Stimulated activated CD4-positive, alpha-beta T cell treated with anti-CD3 and anti-CD28 coated beads, Interleukin-2, amount 100 ng/mL, for 24 hours (primary cell): ENCODE data around the gene GADD45B.
"Not testable (repeated sequence)": the region's sequence is repeated elsewhere in the genome, so short reads cannot be mapped to it uniquely, and the experiment has no call there.

Source experiments
- DNase-seq, 2 donors: peaks; one replicate each; pipeline ENCODE4 v3.0.0-alpha.2; 2020

The GADD45B gene

DNA sequence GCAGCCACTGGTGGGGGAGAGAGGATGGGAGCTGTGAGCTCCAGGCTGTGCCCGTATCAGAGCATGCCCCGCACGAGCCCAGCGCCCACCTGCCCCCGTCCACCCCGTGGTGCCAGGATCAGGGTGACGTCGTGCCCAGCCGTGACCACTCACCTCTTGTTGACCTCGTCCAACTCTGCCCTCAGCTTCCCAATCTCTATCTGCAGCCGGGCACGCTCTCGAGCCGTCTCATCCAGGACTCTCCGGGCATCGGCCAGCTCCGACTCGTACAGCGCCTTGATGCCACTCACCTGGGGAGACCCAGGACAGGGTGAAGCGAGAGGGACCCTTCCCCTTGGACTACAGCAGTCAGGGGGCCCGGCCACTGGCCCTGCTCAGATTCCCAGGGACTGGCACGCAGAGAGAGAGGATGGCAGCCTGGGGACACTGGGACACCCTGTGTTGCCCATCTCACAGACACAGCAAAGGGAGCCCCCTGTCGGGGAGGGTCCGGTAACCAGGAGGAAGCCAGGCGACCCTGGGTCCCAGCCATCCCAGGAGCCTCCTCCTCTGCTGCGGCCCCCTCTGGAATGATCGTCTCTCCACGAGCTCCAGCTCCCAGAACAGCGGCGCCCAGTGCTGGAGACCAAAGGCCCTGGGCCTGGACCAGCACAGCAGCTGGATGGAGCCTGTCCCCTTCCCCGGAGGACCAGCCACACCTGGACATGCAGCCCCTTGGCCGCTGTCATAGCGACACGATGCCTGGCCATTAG is 31.5 kb upstream of the GADD45B start:
- no peak for DNase-seq

DNA sequence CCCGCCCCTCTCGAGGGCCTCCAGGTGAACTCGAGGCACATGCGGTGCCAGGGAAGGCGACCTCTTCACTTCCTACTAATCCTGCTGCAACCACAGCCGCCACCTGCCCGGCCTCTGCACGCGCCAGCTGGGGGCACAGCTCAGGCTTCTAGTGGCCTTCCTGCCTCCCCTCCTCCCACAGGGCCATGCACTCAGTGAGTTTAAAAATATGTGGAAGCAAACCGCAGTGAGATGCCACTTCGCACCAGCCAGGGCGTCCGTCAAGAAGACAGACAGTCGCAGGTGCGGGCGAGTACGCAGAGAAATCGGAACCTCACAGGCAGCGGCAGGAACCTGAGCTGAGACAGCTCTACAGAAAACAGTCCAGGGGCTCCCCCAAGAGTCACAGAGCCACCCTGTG is 29.5 kb upstream of the GADD45B start:
- DNase-seq, result no peak

DNA sequence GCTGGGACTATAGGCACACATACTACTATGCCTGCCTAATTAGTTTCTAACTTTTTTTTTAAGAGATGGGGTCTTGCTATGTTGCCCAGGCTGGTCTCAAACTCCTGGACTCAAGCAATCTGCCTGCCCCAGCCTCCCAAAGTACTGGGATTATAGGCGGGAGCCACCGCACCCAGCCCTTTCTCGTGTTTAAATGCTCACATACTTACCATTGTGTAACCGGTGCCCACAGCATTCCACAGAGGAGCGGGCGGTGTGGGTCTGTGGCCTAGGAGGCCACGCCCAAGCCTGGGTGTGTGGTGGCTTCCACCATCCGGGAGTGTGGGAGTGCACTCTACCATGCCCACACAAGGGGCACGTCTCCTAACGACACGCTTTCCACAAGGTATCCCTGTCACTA is 26.9 kb upstream of the GADD45B start:
- no peak for DNase-seq

DNA sequence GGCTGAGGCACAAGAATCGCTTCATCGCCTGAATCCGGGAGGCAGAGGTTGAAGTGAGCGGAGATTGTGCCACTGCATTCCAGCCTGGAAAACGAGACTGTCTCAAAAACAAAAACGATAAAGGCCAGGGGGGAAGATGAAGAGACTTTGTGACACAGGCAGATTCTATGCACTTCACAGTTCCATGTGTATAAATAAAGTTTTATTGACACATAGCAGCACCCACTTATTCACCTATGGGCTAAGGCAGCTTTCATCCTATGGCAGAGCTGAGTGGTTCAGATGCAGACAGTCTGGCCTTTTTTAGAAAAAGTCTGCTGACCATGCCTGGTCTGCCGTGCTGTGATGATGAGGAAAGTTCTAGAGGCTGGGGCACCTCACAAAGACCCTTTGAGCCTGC is 24.8 kb upstream of the GADD45B start:
- DNase-seq, result no peak

DNA sequence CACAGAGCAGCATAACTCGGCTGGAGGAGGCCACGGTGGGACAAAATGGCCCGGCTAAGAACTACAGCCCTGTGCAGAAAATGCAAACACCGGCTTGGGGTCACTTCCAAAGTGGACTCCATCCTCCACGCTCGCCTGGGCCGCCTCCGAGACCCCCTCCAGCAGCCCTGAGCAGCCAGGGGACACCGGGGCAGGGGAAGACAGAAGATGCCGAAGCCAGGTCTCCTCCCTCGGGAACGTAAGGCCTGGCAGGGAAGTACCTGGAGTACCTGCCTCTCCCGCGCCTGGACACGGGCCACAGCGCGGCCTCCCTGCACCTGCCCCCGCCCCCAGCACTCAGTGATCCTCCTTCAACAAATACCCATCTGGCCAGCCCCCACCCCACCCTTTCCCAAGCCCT is 24.2 kb upstream of the GADD45B start:
- no peak for DNase-seq

DNA sequence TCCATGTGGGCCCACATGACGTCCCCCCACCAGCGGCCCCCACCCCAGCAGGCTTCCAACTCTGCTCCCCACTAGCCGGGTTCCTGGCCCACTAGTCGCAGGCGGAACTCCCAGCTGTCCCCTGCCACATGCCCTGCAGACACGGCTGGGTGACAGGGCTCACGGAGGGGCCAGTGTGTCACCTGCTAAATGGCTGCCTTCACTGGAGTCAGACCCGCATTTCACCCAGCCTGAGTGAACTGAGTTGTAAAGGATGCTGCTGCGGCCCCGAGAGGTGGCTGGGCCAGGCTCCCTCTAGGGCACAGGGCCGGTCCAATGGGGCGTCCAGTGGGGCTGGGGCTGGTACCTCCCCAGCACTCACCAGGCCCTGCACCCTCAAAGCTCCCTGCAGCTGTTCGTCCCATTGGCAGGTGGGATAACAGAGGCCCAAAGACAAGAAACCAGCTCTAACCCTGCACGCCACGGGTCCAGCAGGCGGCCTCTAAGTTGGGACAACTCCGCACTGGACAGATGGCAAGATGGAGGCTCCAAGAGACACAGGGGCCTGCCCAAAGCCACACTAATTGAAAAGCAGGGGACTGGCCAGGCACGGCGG is 22.4 kb upstream of the GADD45B start:
- DNase-seq, result no peak

DNA sequence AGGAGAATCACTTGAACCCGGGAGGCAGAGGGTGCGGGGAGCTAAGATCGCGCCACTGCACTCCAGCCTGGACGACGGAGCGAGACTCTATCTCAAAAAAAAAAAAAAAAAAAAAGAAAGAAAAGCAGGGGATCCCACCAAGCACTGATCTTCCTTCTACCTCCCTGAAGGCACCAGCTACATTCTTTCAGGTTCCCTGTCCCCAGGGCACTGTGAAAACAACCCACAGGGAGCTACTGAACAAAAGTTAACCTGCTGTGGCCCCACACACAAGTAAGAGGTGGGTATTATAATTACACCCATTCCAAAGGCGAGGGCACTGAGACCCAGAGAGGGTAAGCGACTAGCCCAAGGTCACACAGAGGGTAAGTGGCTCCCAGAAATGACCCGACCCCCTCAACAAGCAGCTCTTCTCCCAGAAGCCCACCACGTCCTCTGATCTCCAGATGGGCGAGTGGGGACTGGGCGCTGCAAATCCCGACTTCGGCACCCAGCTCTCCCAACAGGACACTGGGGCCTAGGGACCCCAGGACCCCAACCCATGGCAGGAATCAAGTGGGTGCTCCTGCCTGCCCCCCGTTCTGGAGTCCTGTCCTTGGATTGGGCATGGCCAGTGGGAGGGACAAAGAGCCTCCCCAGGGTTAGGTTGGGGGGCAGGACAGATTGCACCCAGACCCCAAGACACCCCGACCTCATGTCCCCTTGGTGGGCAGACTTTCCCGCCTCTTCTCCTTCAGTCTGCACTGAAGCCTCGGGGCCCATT is 21.5 kb upstream of the GADD45B start:
- no peak for DNase-seq

DNA sequence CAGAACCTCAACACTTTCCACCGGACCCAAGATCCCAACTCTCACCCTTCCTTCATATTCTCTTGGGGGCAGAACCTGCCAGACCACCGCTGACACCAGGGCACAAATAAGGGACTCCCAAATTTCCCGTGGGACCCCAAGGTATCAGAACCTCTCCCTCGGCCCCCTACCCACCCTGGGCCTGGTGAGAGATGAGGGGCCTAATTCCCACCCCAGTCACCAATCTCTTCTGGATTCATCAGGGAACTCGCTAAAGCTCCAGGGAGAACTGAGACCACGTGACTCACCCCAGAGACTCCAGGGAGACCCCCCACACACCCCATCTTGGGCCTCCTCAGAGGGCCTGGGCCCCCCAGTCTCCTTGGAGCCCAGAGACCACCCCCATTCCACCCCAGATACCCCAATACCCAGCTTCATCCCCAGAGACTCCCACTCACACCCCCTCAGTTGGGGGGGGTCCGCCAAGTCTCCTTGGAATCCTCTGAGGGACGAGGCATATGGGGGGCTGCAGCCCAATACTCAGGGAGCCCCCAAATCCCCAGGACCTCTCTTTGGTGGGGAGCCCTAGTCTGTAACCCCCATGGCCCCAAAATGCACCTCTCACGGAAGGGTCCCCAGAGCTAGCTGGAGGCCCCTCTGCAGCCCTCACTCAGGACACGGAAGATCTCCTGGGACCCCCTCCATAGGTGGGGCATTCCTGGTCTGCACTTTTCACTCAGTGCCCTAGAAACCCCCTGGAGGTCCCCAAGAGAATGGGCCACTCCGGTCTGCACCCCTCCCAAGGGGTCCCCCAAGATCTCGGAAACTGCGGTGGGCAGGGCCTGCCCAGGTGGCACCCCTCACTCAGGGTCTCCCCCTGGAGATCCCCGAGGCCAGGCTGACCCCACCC is 20.7 kb upstream of the GADD45B start:
- no peak for DNase-seq

DNA sequence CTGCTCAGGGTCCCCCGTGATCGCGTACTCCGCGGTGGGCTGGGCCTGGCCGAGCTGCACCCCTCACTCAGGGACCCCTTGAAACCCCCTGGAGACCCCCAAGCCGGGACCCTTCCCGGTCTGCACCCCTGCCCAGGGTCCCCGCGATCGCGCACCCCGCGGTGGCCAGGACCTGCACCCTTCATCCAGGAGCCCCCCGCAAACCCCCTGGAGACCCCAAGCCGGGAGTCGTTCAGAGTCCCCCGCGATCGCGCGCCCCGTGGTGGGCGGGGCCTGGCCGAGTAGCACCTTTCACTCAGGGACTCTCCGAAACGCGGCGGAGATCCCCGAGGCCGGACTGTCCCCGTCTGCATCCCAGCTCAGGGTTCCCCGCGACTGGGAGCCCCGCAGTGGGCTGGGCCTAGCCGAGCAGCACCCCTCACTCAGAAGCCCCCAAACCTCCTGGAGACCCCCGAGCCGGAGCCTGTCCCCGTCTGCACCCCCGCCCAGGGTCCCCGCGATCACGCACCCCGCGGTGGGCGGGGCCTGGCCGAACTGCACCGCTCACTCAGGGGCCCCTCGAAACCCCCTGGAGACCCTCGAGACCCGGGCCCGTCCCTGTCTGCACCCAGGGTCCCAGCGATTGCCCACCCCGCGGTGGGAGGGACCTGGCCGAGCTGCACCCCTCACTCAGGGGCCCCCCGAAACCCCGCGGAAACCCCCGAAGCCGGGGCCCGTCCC is 19.9 kb upstream of the GADD45B start:
- peak; percentile 55 to 68 for DNase-seq

DNA sequence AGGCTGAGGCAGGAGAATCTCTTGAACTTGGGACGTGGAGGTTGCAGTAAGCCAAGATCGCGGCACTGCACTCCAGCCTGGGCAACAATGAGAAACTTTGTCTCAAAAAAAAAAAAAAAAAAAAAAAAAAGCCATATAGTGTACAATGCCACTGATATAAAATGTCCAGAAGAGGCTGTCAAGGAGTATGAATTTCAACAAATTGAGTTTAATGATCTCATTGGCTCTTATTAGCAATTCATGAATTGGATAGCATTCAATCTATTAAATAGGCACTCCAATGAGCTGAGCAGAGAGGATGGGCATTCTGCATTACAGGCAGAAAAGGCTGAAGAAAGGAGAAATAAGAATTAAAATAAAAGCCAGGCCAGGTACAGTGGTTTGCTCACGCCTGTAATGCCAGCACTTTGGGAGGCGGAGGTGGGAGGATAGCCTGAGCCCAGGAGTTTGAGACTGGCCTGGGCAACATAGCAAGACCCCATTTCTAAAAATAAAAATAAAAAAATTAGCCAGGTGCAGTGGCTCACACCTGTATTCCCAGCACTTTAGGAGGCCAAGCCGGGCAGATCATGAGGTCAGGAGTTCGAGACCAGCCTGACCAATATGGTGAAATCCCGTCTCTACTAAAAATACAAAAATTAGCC is 18.4 kb upstream of the GADD45B start:
- DNase-seq, result no peak

DNA sequence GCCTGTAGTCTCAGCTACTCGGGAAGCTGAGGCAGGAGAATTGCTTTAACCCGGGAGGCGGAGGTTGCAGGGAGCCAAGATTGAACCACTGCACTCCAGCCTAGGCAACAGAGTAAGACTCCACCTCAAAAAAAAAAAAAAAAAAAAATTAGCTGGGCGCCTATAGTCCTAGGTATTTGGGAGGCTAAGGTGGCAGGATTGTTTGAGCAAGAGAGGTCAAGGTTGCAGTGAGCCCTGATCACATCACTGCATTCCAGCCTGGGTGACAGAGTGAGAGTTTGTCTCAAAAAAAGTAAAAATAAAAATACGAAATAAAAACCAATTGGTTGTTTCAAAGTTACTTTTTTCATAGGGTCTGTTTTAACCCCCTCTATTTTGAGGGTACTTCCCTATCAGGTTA is 17.9 kb upstream of the GADD45B start:
- DNase-seq, result no peak

DNA sequence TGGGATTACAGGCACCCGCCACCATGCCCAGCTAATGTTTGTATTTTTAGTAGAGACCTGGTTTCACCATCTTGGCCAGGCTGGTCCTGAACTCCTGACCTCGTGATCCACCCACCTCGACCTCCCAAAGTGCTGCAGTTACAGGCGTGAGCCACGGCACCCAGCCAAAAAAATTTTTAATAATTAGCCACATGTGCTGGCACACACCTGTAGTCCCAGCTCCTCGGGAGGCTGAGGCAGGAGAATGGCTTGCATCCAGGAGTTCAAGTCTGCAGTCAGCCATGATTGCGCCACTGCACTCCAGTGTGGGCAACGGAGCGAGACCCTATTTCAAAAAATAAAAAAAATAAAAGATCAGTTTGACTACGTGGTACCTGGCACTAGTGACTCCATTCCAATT is 17.2 kb upstream of the GADD45B start:
- DNase-seq, result not testable (repeated sequence)

DNA sequence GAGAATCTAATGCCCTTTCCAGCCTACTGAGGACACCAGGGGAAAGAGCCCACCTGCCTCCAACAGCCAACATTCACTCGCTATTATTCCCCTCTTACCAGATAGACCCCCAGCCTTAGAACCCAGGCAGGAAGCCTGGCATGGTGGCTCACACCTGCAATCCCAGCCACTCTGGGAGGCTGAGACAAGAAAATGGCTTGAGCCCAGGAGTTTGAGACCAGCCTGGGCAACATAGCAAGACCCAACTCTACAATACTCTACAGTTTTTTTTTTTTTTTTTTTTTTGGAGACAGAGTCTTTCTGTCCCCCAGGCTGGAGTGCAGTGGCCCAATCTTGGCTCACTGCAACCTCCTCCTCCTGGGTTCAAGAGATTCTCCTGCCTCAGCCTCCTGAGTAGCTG is 15.7 kb upstream of the GADD45B start:
- DNase-seq, result no peak

DNA sequence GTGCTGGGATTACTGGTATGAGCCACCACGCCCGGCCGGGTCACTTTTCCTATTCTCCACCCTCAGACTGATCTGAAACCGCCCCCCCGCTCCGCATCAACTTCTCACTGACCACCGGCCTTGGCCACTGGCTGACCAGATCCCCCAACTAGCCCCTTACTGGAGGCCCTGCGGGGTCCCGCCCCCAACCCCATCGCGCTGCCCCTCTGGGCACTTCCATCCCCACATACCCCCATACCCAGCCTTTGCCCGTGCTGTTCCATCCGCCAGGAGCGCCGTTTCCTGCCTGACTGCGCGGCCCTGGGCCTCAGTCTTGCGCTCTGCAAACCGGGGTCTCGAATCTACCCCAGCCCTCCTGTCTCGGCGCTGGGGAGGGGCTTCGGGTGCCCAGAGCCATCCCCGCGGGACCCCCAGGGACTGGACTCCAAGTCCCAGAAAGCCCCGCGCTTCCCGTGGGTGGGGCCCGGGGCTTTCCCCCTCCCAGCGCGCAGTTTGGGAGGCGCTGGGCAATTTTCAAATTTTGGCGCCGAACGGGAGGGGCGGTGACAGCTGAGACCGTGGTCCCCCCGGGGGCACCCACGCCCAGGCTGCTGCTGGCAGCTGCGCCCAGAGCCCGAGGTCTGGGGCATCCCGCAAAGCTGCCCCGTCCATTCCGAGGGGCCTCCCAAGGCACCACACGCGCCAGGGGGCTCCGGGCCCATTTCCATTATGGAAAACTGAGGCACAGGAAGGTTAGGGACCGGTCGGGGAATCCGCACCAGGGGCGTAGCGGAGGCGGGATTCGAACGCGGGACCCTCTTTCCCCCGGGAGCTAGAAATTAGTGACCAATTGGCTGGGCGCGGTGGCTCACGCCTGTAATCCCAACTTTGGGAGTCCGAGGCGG is 13.9 kb upstream of the GADD45B start:
- peak; percentile 70 to 86 for DNase-seq

DNA sequence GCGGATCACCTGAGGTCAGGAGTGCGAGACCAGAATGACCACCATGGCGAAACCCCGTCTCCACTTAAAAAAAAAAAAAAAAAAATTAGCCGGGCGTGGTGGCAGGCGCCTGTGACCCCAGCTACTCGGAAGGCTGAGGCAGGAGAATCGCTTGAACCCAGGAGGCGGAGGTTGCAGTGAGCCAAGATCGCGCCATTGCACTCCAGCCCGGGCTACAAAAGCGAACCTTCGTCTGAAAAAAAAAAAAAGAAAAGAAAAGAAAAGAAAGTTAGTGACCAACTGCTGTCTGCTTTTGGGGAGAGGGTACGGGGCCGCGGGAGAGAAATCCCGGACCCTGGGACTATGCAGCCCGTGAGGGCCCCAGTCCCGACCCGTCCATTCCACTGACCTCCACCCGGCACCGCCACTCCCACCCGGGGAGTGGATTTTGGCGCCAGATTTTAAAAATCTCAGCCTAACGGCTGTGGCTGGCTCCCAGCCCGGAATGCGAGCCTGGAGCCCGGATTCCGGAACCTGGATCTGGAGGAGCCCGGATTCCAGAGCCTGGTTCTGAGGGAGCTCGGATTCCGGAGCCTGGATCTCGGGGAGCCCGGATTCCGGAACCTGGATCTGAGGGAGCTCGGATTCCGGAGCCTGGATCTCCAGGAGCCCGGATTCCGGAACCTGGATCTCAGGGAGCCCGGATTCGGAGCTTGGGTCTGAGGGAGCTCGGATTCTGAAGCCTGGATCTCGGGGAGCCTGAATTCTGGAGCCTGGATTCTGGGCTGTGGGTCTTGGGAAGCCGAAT is 13.1 kb upstream of the GADD45B start:
- no peak for DNase-seq

DNA sequence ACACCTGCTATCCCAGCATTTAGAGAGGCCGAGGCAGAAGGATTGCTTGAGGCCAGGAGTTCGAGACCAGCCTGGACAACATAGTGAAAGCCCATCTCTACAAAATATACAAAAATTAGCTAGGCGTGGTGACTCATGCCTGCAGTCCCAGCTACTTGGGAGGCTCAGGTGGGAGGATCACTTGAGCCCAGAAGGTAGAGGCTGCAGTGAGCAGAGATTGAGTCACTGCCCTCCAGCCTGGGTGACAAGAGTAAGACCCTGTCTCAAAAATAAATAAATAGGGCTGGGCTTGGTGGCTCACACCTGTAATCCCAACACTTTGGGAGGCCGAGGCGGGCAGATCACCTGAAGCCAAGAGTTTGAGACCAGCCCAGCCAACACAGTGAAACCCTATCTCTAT is 12.2 kb upstream of the GADD45B start:
- not testable (repeated sequence) for DNase-seq

DNA sequence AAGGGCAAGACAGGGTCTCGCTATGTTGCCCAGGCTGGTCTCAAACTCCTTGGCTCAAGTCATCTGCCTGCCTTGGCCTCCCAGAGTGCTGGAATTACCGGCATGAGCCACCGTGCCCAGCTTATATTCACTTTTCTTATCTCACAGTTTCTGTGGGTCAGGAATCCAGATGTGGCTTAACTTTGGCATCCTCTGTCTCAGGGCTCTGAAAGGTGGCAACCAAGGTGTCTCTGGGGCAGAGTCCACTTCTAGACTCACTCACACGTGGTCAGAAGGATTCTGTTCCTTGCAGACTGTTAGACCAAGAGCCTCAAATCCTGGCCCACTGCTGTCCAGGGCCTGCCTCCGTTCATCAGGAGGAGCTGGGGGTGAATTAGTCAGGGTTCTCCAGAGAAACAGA is 11.5 kb upstream of the GADD45B start:
- no peak for DNase-seq

DNA sequence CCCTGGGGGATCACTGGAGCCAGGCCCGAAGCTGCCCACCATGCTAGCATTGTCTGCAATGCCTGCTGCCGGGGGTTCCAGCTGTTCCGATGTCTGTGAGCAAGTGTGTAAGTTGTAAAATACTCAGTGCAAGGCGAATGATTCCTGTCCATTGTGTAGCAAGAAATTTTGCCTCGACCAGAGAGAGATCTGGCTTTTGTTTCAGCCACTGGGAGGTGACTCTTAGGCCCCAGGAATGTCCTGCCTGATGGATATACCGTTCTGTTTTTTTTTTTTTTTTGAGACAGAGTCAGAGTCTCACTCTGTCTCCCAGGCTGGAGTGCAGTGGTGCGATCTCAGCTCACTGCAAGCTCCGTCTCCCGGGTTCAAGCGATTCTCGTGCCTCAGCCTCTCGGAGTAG is 7.3 kb upstream of the GADD45B start:
- DNase-seq, result no peak

DNA sequence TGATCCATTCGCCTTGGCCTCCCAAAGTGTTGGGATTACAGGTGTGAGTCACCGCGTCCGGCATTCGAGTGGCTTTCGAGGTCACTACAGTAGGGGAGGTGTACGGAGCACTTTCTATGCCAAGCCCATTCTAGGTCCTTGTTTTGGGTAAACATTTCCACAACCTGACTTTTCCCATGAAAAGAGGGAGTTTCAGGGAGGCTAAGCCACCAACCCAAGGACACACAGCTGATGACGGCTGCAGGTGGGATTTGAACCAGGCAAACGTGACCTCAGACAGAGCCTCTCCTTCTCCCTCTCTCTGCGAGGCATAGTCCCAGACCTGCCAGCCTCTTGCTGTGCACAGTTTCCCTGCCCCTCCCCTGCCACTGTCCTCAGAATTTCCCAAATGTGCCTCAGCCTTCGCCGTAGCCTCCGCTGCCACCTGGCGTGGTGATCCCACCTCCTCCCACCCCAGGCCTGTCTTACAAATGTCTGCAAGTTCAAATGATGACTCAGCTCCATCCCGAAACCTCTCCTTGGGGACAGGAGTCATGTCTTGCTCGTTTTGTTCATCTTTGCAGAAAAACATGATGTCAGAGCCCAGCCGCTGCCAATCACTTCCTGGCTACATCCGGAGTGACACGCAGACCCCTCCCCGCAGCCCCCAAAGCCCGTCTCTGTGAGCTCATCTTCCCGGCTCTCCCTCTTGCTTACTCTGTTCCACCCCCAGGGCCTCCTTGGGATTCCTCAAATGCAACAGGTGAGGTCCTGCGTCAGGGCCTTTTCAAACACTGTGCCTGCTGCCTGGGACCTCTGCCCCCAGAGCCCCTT is 6.6 kb upstream of the GADD45B start:
- peak in 1 of 2 donors; percentile 54 for DNase-seq
